GM13976 (cell line): Measurements from ENCODE around the gene GALP.
"Not testable (repeated sequence)": the region's sequence is repeated elsewhere in the genome, so short reads cannot be mapped to it uniquely, and the experiment has no call there.

Source experiments
- DNase-seq: peaks from one replicate; pipeline ENCODE4 v3.0.0; 2012; ENCODE audit warnings: low spot score
- in situ Hi-C: fragments of 300-500 bp; cut with MboI; formaldehyde crosslinking; loops from one replicate; pipeline ENCODE4 v1.12.0; 2022; ENCODE audit warnings: low sequenced_read_pairs, mixed read lengths, inconsistent platforms; ENCODE audit not compliant: unreplicated experiment
- TF ChIP-seq, protein P1 (sequence below): IDR thresholded peaks from 2 replicates; pipeline ENCODE4 v1.5.1; 2012; ENCODE audit warnings: borderline replicate concordance, mild to moderate bottlenecking; ENCODE audit not compliant: insufficient read depth; ENCODE audit errors: extremely low read depth, missing control alignments, control extremely low read depth

Gene GALP

DNA sequence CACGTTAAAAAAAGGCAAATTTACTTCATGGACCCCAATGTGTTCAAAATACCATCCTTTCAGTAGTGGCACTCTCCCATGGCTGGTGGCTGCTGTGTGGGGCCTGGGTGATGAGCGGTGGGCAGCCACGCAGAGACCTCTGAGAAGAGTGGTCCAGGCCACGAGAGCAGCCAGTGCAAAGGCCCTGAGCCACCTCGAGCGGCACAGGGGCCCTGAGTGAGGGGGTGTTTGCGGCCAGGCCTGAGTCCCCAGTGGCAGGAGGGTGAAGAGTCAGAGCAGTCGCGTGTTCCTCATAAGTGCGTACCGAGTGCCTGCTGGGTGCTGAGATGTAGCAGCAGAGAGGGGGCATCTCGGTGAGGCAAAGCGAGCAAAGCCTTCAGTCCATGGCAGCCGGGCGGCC lies 27.7 kb upstream of the GALP start:
- in situ Hi-C loops, result no loop called here
- DNase-seq, result no peak
- TF ChIP-seq, protein P1, sequence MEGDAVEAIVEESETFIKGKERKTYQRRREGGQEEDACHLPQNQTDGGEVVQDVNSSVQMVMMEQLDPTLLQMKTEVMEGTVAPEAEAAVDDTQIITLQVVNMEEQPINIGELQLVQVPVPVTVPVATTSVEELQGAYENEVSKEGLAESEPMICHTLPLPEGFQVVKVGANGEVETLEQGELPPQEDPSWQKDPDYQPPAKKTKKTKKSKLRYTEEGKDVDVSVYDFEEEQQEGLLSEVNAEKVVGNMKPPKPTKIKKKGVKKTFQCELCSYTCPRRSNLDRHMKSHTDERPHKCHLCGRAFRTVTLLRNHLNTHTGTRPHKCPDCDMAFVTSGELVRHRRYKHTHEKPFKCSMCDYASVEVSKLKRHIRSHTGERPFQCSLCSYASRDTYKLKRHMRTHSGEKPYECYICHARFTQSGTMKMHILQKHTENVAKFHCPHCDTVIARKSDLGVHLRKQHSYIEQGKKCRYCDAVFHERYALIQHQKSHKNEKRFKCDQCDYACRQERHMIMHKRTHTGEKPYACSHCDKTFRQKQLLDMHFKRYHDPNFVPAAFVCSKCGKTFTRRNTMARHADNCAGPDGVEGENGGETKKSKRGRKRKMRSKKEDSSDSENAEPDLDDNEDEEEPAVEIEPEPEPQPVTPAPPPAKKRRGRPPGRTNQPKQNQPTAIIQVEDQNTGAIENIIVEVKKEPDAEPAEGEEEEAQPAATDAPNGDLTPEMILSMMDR, result no peak

DNA sequence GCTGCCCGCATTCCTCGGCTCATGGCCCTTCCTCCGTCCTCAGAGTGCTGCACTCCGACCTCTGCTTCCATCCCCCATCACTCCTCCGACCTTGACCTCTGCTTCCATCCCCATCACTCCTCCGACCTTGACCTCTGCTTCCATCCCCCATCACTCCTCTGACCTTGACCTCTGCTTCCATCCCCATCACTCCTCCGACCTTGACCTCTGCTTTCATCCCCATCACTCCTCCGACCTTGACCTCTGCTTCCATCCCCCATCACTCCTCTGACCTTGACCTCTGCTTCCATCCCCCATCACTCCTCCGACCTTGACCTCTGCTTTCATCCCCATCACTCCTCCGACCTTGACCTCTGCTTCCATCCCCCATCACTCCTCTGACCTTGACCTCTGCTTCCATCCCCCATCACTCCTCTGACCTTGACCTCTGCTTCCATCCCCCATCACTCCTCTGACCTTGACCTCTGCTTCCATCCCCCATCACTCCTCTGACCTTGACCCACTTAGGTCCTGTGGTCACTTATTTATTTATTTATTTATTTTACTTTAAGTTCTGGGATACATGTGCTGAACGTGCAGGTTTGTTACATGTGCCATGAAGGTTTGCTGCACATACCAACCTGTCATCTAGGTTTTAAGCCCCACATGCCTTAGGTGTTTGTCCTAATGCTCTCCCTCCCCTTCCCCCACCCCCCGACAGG lies 26.7 kb upstream of the GALP start:
- DNase-seq, in situ Hi-C loops: not testable (repeated sequence)

DNA sequence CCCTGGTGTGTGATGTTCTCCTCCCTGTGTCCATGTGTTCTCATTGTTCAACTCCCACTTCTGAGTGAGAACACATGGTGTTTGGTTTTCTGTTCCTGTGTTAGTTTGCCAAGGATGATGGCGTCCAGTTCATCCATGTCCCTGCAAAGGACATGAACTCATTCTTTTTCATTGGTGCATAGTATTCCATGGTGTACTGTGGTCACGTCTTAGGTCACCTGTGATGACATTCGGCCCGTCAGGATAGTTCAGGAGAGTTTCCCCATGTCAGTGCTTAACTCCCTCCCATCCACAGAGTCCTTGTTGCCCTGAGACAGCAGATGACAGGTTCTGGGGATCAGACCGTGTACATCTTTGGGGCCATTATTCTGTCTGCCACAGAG lies 26.2 kb upstream of the GALP start:
- in situ Hi-C loops, result no loop called here
- DNase-seq, result no peak
- TF ChIP-seq, protein P1, result no peak

DNA sequence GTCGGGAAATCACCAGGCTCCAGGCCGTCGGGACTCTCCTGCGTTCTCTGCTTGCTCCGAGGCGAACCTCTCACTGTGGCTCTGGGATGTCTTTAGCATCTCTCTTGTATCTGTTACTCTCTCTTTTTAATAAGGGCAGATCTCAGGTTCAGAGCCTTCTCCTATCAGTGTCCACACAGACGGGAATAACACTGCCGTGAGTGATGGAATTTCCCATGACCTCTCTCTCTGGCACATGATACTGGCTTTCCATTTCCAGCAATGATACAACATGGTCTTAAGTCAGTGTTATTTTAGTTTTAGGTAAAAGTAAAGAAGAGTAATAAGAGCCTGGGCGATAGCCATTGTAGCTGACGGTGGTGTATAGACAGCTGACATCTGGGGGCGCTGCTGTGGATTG lies 25.4 kb upstream of the GALP start:
- TF ChIP-seq, protein P1, result no peak
- no peak for DNase-seq
- in situ Hi-C loops, result no loop called here

DNA sequence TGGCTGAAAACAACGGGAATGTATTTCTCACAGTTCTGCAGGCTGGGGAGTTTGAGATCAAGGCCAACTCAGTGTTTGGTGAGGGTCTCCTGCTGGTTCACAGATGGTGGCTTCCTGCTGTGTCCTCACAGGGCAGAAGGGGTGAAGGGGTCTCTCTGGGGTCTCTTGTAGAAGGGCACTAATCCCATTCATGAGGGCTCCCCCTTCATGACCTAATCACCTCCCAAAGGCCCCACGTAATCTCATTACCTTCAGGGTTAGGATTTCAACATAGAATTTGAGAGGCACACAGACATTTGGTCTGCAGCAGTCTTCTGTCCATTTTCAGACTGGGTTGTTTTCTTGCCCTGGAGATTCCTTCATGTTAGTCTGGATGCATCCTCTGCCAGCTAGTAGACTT lies 23.2 kb upstream of the GALP start:
- in situ Hi-C loops, result no loop called here
- DNase-seq, result no peak

GRCh38 chr19:56153507-56153906 lies 22.3 kb upstream of the GALP start:
- TF ChIP-seq, protein P1, result no peak
- no peak for DNase-seq
- in situ Hi-C loops, result no loop called here

More for the DNA sequence above, 23.2 kb upstream of the GALP start:
- TF ChIP-seq, protein P1, result no peak

GRCh38 chr19:56155124-56155687 lies 20.6 kb upstream of the GALP start:
- in situ Hi-C loops, result no loop called here
- DNase-seq, result peak; percentile 43
- TF ChIP-seq, protein P1, result no peak
